A673 (cell line): ENCODE measurements around the gene C16orf86. TPM values are rescaled to one million over a fixed set of nuclear protein-coding genes. Genes with fewer than 3 reads are reported as not detected.

Experiments
- BruUV-seq: library from RNA; stranded (reverse); fragments of 400-500 nt; replicated peaks from 2 replicates; lab custom pipeline; 2021; lab: Mats Ljungman, UMichigan
- CTCF ChIA-PET: fragments of 300-600 bp; sonication (Branson Sonifier 250); formaldehyde crosslinking; loops from one replicate; lab custom pipeline; 2022; ENCODE audit warnings: antibody characterized with exemption; lab: Charles Lee
- POLR2A ChIA-PET: fragments of 300-600 bp; sonication (Branson Sonifier 250); formaldehyde crosslinking; loops from one replicate; lab custom pipeline; 2022; ENCODE audit warnings: antibody characterized with exemption; ENCODE audit not compliant: low non-redundant PET; lab: Charles Lee
- DNase-seq: peaks from one replicate; pipeline ENCODE4 v3.0.0-alpha.2; 2015; ENCODE audit warnings: low spot score
- H3K27ac ChIP-seq: fragments of 200-600 bp; sonication (generic); 2 replicates; pipeline ENCODE4 v1.5.1; 2016; ENCODE audit warnings: mixed run types, low read depth, mild to moderate bottlenecking, mixed read lengths, antibody characterized with exemption, low read length; ENCODE audit not compliant: poor library complexity, severe bottlenecking
- H3K27me3 ChIP-seq: fragments of 200-600 bp; sonication (generic); replicated peaks from 2 replicates; pipeline ENCODE4 v1.6.1; 2017; ENCODE audit warnings: mixed run types, low read depth, mild to moderate bottlenecking, mixed read lengths, antibody characterized with exemption, low read length; ENCODE audit not compliant: insufficient read depth, poor library complexity
- H3K36me3 ChIP-seq: fragments of 200-600 bp; sonication (generic); 2 replicates; pipeline ENCODE4 v1.6.1; 2016; ENCODE audit warnings: mixed run types, mild to moderate bottlenecking, mixed read lengths, antibody characterized with exemption, low read length; ENCODE audit not compliant: insufficient read depth, poor library complexity, severe bottlenecking
- H3K4me1 ChIP-seq: fragments of 200-600 bp; sonication (generic); 2 replicates; pipeline ENCODE4 v1.6.1; 2017; ENCODE audit warnings: mixed run types, mild to moderate bottlenecking, mixed read lengths, antibody characterized with exemption, low read length; ENCODE audit not compliant: insufficient read depth, poor library complexity, severe bottlenecking
- H3K4me3 ChIP-seq: fragments of 200-600 bp; sonication (generic); 2 replicates; pipeline ENCODE4 v1.5.1; 2016; ENCODE audit warnings: low read depth, mixed run types, mild to moderate bottlenecking, mixed read lengths, low read length; ENCODE audit not compliant: poor library complexity, severe bottlenecking
- H3K9me3 ChIP-seq: fragments of 200-600 bp; sonication (generic); 2 replicates; pipeline ENCODE4 v1.6.1; 2016; ENCODE audit warnings: mixed run types, low read depth, mild to moderate bottlenecking, mixed read lengths, antibody characterized with exemption, low read length; ENCODE audit not compliant: poor library complexity, severe bottlenecking
- EZH2 ChIP-seq: fragments of 200-600 bp; sonication (generic); IDR thresholded peaks from 2 replicates; pipeline ENCODE4 v1.6.1; 2017; ENCODE audit warnings: borderline replicate concordance, low read depth, mild to moderate bottlenecking, mixed read lengths, antibody characterized with exemption, low read length; ENCODE audit not compliant: poor library complexity, severe bottlenecking
- intact Hi-C: fragments of 100-400 bp; cut with micrococcal nuclease; formaldehyde crosslinking; loops from one replicate; pipeline ENCODE4 v1.10.0; 2022; ENCODE audit not compliant: unreplicated experiment
- total RNA-seq: library from RNA; stranded (reverse); gene quantifications from 2 replicates; pipeline ENCODE4 v1.2.3, GENCODE V29; 2021
- TF ChIP-seq, protein P1 (sequence below): fragments of 300-800, 200-600 bp; sonication (generic); conservative IDR thresholded peaks from 2 replicates; pipeline ENCODE4 v1.5.1; 2017; ENCODE audit warnings: low read depth, mild to moderate bottlenecking, antibody characterized with exemption, low read length, moderate library complexity, mixed read lengths

The C16orf86 gene
- total RNA-seq, 1 experiment from 2014 or later = not detected

DNA sequence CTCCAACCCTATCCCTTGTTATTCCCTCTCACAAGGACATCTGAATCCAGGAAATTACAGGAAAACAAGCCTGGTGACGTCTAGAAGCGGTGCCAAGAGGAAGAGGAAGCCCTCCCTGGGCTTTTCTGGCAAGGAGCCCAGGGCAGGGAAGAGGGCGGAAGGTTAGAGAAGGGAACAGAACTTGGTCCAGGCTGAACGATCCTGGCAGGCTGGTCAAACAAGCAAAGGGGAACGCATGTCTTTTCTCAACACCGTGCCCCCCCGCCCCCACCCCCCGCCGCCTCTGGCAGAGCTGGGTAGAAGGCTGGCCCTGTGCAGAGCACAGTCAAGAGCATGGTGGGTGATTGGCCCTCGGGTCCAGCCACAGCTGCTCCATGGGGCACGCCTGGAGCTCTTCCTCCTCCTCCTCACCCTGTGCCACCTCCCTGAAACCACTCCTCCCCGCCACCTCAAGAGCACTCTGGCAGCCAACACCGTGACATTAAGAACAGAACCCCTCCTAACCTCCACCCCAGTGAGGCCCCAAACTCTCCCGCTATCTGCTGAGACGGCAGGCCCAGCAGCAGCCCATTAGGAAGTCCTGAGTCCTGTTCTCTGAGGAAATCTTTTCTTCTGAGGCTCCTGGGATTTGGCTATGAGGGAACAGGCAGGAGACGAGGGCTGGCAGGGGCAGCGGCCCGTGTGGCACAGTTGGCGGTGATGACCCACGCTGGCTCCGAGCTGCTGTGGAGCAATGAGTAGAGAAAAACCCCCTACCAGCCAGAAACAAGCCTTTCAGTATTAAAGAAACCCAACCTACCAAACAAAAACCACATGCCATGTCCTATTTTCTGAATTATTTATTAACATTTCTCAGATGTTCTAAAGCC is 7.3 kb downstream of the C16orf86 start:
- BruUV-seq = no TSS peak
- CTCF ChIA-PET = interaction anchor here (0.5 to 1.8 kb wide), 3 partner anchors 87 to 153 kb away, joined by 3 to 8 read pairs (median 3); no protein-coding TSS in a partner anchor
- no peaks in the 10 kb centered on the region for H3K27me3 ChIP-seq
- POLR2A ChIA-PET = no interaction called here
- intact Hi-C loops = loop anchor here (1.0 to 5.0 kb wide), 2 partner anchors 133 to 254 kb away; partner anchors contain the start of genes RANBP10 and TSNAXIP1
- H3K9me3 ChIP-seq = no peaks in the 10 kb centered on the region
- H3K36me3 ChIP-seq = no peaks in the 10 kb centered on the region
- H3K27ac ChIP-seq = peak overlapping the region; percentile 79
- peak; percentile 78 for DNase-seq
- H3K4me1 ChIP-seq = peaks cover 19% of the 10 kb centered on the region
- H3K4me3 ChIP-seq = no peak overlapping the region
- TF ChIP-seq, protein P1, sequence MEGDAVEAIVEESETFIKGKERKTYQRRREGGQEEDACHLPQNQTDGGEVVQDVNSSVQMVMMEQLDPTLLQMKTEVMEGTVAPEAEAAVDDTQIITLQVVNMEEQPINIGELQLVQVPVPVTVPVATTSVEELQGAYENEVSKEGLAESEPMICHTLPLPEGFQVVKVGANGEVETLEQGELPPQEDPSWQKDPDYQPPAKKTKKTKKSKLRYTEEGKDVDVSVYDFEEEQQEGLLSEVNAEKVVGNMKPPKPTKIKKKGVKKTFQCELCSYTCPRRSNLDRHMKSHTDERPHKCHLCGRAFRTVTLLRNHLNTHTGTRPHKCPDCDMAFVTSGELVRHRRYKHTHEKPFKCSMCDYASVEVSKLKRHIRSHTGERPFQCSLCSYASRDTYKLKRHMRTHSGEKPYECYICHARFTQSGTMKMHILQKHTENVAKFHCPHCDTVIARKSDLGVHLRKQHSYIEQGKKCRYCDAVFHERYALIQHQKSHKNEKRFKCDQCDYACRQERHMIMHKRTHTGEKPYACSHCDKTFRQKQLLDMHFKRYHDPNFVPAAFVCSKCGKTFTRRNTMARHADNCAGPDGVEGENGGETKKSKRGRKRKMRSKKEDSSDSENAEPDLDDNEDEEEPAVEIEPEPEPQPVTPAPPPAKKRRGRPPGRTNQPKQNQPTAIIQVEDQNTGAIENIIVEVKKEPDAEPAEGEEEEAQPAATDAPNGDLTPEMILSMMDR = no peak
- TF ChIP-seq EZH2 = no peak

DNA sequence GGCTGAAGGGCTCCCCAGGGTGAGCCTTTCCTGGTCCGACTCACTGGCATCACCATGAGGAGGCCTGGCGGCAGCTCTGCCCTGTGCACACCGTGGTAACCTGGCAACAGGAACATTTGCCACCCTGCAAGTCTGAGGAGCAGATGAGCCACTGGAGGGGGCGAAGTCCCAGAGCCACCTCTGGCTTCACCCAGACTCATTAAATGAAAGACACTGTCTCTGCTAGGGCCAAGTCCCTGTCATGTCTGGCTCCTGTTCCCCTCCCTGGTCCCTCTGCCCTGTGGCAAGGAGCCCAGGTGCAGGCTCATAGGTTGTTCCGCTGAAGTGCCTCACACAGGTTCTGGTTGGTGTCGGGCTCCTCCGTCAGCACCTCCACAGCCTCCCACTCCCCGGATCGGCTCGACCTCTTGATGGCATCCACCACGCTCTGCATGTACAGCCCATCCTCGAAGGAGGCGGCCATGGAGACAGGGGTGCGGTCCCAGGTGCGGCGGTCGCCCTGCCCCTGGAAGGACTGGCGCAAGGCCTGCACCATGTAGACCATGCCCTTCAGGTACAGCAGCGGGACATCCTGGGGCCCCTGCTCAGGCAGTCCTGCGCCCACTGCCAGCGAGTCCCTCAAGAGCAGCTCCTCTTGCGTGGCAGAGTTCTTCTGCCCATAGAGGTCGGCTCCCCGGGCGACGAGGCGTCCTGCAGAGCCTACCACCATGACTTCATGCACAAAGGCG is 8.4 kb downstream of the C16orf86 start:
- CTCF ChIA-PET = interaction anchor here (0.5 kb wide), 1 partner anchor 142 kb away, joined by 3 read pairs; no protein-coding TSS in a partner anchor
- peak overlapping the region; percentile 77 for H3K27ac ChIP-seq
- intact Hi-C loops = loop anchor here (5.0 kb wide), 1 partner anchor 132 kb away; the partner anchor contains the start of genes RANBP10 and TSNAXIP1
- H3K4me1 ChIP-seq = peaks cover 19% of the 10 kb centered on the region
- no peak for DNase-seq
- no peaks in the 10 kb centered on the region for H3K9me3 ChIP-seq
- BruUV-seq = no TSS peak
- no peaks in the 10 kb centered on the region for H3K36me3 ChIP-seq
- H3K27me3 ChIP-seq = no peaks in the 10 kb centered on the region
- no peak overlapping the region for H3K4me3 ChIP-seq
- TF ChIP-seq, protein P1 = no peak
- no peak for TF ChIP-seq EZH2
- POLR2A ChIA-PET = no interaction called here

DNA sequence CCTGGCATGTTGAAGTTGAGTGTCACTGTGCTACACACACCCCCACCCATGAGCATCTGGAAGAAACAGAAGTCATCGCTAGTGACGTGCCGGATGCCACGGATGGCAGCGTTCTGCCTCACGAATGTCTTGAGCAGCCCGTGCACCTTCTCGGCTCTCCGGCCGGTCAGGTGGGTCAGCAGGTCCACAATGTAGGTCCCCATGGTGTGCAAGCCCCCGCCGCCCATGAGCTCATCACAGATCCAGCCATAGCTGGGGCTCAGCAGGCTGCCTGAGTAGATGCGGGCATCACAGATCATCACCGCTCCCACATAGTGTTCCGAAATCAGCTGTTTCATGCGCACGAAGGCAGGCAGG is 8.9 kb downstream of the C16orf86 start:
- intact Hi-C loops = no loop called here
- CTCF ChIA-PET = no interaction called here
- POLR2A ChIA-PET = no interaction called here
- BruUV-seq = no TSS peak
- Histone ChIP-seq H3K4me3 (no peak overlapping the region), H3K36me3 (no peaks in the 10 kb centered on the region), H3K27me3 (no peaks in the 10 kb centered on the region), H3K27ac (no peak overlapping the region), H3K4me1 (peaks cover 19% of the 10 kb centered on the region), H3K9me3 (no peaks in the 10 kb centered on the region)
- TF ChIP-seq, protein P1 = no peak
- no peak for TF ChIP-seq EZH2
- DNase-seq = no peak
